Gastrocnemius medialis (tissue), 4 donors: ENCODE data around the gene ZNF445.

Experiments
- POLR2A ChIP-seq, 2 donors: fragments of 450-650 bp; IDR thresholded peaks; one replicate each; pipeline ENCODE4 v1.6.1; 2017; ENCODE audit warnings: antibody characterized with exemption in 2 of 2, mild to moderate bottlenecking in 2 of 2, moderate library complexity in 2 of 2
- TF ChIP-seq, protein P1 (sequence below), 5 experiments: fragments of 450-650 bp in 3 of 5; fragments of 200-600 bp in 2 of 5; sonication (generic) in 2 of 5; IDR thresholded peaks in 4 of 5; conservative IDR thresholded peaks in 1 of 5; 1 replicate in 4 of 5; 2 replicates in 1 of 5; pipeline ENCODE4 v1.5.1; 2016 to 2019; ENCODE audit warnings: antibody characterized with exemption in 5 of 5, mild to moderate bottlenecking in 3 of 5, moderate library complexity in 3 of 5

DNA sequence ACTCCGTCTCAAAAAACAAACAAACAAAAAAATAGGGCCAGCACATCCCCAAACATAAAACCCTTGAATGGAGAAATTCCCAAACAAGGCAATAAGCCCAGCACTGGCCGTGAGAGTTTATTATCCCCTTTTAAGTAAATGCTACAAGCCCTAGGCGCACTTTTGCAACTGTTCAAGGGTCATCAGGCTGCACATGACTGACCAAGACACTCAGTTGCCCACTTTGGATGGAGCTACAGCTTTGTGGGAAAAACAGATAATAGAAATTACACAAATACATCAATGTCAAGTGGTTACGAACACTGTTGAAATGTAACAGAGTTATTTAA, 33.7 kb upstream of the ZNF445 start:
- TF ChIP-seq, protein P1, sequence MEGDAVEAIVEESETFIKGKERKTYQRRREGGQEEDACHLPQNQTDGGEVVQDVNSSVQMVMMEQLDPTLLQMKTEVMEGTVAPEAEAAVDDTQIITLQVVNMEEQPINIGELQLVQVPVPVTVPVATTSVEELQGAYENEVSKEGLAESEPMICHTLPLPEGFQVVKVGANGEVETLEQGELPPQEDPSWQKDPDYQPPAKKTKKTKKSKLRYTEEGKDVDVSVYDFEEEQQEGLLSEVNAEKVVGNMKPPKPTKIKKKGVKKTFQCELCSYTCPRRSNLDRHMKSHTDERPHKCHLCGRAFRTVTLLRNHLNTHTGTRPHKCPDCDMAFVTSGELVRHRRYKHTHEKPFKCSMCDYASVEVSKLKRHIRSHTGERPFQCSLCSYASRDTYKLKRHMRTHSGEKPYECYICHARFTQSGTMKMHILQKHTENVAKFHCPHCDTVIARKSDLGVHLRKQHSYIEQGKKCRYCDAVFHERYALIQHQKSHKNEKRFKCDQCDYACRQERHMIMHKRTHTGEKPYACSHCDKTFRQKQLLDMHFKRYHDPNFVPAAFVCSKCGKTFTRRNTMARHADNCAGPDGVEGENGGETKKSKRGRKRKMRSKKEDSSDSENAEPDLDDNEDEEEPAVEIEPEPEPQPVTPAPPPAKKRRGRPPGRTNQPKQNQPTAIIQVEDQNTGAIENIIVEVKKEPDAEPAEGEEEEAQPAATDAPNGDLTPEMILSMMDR (IDR thresholded peaks at IDR 0.05 in 4 of 5, conservative IDR thresholded peaks at IDR 0.05 in 1 of 5): no peak
- TF ChIP-seq POLR2A (IDR thresholded peaks at IDR 0.05): no peak
